AG10803 (cell line): ENCODE results near the gene LEF1.
"Not testable (repeated sequence)": the region's sequence is repeated elsewhere in the genome, so short reads cannot be mapped to it uniquely, and the experiment has no call there.

Experiments
- DNase-seq: peaks from one replicate; pipeline ENCODE4 v3.0.0; 2010; ENCODE audit warnings: low read depth
- H3K4me3 ChIP-seq: 2 replicates; pipeline ENCODE4 v1.5.1; 2011; ENCODE audit warnings: mild to moderate bottlenecking, low read length, control low read depth
- CTCF ChIP-seq: conservative IDR thresholded peaks from 2 replicates; pipeline ENCODE4 v1.5.1; 2011; ENCODE audit warnings: mild to moderate bottlenecking, low read length, control low read depth, inconsistent platforms

LEF1 gene

GRCh38 chr4:108013327-108013726 lies 155.4 kb downstream of the LEF1 start:
- TF ChIP-seq CTCF = no peak
- DNase-seq = no peak
- H3K4me3 ChIP-seq = no peak overlapping the region

GRCh38 chr4:108012382-108012781 lies 156.3 kb downstream of the LEF1 start:
- not testable (repeated sequence) for H3K4me3 ChIP-seq, DNase-seq

GRCh38 chr4:108010167-108010566 lies 158.6 kb downstream of the LEF1 start:
- DNase-seq = peak; percentile 79
- no peak for TF ChIP-seq CTCF
- no peak overlapping the region for H3K4me3 ChIP-seq

GRCh38 chr4:108008721-108009120 lies 160.0 kb downstream of the LEF1 start:
- peak; percentile 70 for DNase-seq
- TF ChIP-seq CTCF = no peak
- H3K4me3 ChIP-seq = no peak overlapping the region

- TF ChIP-seq CTCF = no peak
- no peak for DNase-seq
- no peak overlapping the region for H3K4me3 ChIP-seq
Observed at GRCh38 chr4:108007984-108008383, 160.7 kb downstream of the LEF1 start.

- no peak for TF ChIP-seq CTCF
- H3K4me3 ChIP-seq = no peak overlapping the region
- no peak for DNase-seq
Observed at GRCh38 chr4:108006361-108006760, 162.4 kb downstream of the LEF1 start.

GRCh38 chr4:108005807-108006206 lies 162.9 kb downstream of the LEF1 start:
- no peak for DNase-seq
- TF ChIP-seq CTCF = no peak
- H3K4me3 ChIP-seq = no peak overlapping the region

- no peak for DNase-seq
- no peak overlapping the region for H3K4me3 ChIP-seq
- no peak for TF ChIP-seq CTCF
Observed at GRCh38 chr4:108004646-108005045, 164.1 kb downstream of the LEF1 start.
